OCI-LY7 (cell line): ENCODE data around the gene JPH3.

Experiments used
- EZH2phosphoT487 ChIP-seq: fragments of 200-600 bp; sonication (generic); IDR thresholded peaks from 2 replicates; pipeline ENCODE4 v1.6.1; 2018; ENCODE audit warnings: low read depth, borderline replicate concordance, mild to moderate bottlenecking, mixed run types, antibody characterized with exemption, low read length, moderate library complexity, mixed read lengths
- TF ChIP-seq, protein P1 (sequence below): fragments of 200-600 bp; sonication (generic); conservative IDR thresholded peaks from 2 replicates; pipeline ENCODE4 v1.5.1; 2014; ENCODE audit warnings: mild to moderate bottlenecking, antibody characterized with exemption, low read length, moderate library complexity, mixed read lengths

DNA sequence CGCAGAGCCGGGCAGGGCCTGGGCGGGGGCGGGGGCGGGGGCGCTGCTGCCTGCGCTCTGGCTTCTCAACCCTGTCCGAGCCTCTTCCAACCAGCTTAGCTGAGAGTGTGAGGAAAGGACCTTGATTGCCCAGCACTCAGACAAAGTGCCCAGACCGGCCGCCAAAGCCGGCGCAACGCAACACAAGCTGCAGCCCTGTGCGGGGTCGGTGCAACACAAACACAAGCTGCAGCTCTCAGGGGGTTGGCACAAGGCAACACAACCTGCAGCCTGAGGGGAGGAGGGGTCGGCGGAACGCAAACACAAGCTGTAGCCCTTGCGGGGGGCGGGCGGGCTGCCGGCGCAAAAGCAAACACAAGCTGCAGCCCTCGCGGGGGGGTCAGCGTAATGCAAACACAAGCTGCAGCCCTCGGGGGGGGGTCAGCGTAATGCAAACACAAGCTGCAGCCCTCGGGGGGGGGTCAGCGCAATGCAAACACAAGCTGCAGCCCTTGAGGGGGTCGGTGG is 103.5 kb downstream of the JPH3 start:
- TF ChIP-seq, protein P1, sequence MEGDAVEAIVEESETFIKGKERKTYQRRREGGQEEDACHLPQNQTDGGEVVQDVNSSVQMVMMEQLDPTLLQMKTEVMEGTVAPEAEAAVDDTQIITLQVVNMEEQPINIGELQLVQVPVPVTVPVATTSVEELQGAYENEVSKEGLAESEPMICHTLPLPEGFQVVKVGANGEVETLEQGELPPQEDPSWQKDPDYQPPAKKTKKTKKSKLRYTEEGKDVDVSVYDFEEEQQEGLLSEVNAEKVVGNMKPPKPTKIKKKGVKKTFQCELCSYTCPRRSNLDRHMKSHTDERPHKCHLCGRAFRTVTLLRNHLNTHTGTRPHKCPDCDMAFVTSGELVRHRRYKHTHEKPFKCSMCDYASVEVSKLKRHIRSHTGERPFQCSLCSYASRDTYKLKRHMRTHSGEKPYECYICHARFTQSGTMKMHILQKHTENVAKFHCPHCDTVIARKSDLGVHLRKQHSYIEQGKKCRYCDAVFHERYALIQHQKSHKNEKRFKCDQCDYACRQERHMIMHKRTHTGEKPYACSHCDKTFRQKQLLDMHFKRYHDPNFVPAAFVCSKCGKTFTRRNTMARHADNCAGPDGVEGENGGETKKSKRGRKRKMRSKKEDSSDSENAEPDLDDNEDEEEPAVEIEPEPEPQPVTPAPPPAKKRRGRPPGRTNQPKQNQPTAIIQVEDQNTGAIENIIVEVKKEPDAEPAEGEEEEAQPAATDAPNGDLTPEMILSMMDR = no peak
- TF ChIP-seq EZH2phosphoT487 = no peak
